GM12891 (cell line): ENCODE measurements around the gene KRT76.

Experiments used
- PAX5 ChIP-seq: IDR thresholded peaks from 2 replicates; pipeline ENCODE4 v1.6.1; 2011; ENCODE audit warnings: low read length, moderate library complexity, mild to moderate bottlenecking; ENCODE audit not compliant: insufficient read depth, severe bottlenecking
- POLR2AphosphoS5 ChIP-seq: IDR thresholded peaks from 2 replicates; pipeline ENCODE4 v1.6.1; 2011; ENCODE audit warnings: low read depth, low read length, control low read depth

- TF ChIP-seq POLR2AphosphoS5 (no peak), PAX5 (no peak)
Measured at GRCh38 chr12:52721838-52722470, 55.2 kb downstream of the KRT76 start.
